ENCODE data around the gene SHTN1.

The SHTN1 gene

DNA sequence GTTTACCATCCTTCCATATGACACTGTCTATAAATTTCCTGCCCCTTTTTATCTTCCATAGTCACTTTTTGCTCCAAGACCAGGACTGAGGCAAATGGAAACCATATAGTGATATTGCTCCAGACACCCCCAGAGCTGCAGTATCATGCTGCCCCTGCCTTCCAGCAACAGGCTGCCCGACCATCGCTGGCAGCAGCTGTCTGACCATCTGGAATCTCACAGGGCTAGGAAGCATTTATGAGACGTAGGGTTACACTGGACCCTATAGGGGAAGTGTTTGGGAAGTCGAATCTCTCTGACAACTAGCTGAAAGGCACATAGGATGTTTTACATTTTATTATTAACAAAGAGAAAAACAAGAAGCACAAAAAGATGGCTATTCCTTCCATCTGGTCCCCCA, 136.3 kb downstream of the SHTN1 start:
- no peak for DNase-seq (ENCODE audit: low spot score)

DNA sequence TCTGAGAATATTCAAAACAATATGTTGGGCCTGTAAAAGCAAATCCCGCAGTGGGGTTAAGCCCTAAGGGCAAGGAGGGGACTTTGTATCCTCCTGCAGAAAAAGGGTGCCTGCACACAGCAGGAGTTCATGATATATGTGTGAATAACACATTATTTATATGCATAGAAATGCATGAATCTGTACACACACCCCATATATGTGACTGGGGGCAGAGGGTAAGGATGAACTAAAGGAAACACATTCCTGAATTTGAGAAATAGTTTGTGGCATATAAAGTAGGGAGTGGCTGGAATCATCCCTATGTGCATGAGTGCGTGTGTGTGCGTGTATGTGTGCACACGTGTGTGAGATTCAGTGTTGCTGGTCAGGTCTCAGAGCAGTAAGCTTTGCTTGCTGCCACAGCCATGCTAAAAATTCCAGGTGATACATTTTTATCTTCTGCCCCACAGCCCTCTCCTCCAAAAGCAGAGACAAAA, 136.8 kb downstream of the SHTN1 start:
- DNase-seq (ENCODE audit: low spot score), result no peak

DNA sequence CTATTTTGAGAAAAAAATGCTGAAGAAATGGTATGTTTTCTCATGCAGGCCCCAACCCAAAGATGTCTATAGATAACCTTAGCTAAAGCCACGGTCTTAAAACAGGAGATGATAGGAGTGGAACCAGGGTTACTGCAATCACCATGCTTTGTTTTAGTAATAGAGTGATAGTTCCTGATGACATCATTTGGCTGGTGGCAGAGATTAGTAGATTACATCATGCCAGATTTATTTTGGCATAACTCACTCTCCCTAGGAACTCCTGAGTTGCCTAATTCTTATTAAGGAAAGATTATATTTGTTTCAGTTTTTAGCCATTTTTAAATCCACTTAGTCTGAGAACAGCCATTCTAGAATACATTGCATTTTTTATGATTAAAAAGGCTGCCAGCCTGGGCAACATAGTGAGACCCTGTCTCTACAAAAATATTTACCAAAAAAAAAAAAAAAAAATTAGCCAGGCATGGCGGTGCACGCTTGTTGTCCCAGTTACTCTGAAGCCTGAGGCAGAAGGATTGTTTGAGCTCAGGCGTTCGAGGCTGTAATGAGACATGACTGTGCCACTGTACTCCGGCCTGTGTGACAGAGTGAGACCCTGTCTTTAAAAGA, 137.9 kb downstream of the SHTN1 start:
- no peak for DNase-seq (ENCODE audit: low spot score)

DNA sequence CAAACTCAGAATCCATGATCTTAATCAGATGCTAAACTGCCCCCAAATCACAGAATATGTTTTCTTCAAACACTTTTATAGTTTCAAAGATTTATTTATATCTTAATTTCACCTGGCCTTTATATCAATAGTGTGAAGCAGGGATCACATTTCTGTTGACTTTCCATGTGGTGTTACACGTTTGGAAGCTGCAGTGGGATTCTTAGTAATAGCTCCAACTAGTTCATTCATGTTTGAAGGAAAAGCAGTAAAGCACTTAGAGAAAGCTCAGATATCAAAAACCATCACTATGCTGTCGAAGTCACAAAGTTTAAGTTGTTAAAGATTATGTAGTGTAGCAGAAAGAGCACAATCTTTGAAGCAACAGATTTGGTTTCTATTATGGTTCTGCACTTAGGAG, 138.9 kb downstream of the SHTN1 start:
- DNase-seq (ENCODE audit: low spot score), result no peak

DNA sequence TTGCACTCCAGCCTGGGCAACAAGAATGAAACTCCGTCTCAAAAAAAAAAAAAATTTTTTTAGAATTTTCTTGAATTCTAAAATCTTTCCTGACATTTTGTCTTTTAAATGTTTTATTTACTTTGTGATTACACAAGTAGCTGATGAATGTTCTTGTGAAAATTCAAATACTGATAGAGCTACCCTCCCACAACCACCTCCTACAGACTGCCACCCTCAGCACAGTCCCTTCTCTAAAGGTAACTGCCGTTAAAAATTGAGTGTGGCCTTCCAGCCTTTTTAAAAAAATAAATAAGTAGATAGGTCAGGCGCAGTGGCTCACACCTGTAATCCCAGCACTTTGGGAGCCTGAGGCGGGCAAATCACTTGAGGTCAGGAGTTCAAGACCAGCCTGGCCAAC, 140.6 kb downstream of the SHTN1 start:
- DNase-seq (ENCODE audit: low spot score), result no peak

DNA sequence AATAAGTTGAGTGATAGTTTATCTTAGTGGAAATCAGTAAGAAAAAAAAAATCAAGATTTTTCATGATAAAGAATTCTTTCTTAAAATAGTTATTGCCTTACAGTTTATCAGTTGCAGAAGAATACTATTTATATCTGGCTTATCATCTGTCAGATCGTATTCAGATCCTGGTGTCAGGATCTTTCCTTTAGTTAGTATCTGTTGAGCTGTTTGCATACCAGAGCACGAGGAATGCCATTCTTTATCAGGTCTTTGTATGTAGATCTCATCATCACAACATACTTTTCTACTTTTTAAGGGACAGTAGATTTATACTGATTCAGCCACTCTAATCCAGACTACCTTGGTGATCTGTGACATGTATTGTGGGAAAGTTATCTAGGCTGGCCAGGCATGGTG, 143.2 kb downstream of the SHTN1 start:
- no peak for DNase-seq (ENCODE audit: low spot score)

DNA sequence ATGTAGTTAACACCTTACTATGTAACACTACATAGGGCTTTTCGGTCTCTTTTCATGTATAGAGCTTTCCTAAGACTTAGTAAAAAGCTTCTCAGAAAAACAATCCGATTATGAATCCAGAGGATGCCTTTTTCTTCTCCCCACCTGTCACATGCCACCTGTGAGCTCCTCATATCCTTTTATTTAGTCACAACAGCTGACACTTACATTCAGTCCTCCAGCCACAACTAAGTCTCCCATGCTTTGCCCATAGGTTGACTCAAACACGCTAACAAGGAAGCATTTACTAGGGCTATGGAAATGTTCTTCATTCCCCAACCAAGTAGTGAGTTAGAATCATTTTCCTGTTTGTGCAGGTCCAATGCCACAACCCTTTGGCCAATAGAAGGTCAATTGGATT, 147.8 kb downstream of the SHTN1 start:
- DNase-seq (ENCODE audit: low spot score), result no peak

DNA sequence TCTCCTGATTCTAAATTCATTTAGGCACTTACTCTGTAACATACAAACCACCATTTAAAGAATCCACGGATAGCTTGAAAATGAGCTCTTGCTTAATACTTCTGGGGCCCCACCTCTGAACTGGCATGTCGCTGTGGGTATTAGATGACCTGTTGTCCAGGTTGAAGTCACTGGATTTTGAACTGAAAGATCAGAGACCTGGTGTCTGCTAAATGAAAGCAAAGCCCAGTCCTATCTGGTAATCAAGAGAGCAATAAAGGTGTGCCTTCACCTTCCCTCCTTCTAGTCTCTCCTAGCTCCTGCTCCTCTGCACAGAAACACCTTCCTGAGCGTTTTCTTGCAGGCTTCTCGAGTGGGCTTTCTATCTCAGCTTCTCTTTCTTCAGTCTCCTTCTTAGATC, 151.3 kb downstream of the SHTN1 start:
- DNase-seq (ENCODE audit: low spot score), result no peak

DNA sequence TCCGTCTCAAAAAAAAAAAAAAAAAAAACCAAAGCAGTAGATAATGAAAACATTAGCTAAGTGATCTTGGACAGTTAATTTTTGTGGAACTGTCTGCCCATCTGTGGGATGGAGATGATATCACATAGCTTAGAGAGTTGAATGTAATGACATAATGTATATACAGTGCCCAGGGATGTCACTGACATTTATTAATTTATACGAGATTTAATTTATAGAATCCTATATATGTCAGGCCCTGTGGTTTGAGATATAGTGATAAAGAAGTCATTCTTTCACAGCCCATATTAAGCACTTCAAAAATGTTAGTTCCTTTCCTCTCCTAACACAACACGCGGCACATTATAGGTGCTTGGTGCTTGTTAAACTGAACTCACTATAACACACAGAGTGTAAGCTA, 151.7 kb downstream of the SHTN1 start:
- DNase-seq (ENCODE audit: low spot score), result no peak

DNA sequence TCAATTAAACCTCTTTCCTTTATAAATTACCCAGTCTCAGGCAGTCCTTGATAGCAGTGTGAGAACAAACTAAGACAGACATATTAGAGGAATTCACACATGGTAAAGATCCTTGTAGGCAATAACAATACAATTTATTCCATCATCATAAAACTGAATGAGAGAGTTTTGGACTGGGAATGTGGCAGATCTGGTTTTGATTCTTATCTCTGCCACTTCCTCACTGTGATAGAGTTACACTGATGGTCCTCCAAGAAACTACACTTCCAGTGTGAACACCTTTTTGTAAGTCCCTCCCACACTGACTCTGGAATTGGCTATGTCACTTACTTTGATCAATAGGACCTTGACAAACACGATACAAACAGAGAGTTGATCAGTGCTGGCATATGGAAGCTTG, 152.7 kb downstream of the SHTN1 start:
- DNase-seq (ENCODE audit: low spot score), result no peak

DNA sequence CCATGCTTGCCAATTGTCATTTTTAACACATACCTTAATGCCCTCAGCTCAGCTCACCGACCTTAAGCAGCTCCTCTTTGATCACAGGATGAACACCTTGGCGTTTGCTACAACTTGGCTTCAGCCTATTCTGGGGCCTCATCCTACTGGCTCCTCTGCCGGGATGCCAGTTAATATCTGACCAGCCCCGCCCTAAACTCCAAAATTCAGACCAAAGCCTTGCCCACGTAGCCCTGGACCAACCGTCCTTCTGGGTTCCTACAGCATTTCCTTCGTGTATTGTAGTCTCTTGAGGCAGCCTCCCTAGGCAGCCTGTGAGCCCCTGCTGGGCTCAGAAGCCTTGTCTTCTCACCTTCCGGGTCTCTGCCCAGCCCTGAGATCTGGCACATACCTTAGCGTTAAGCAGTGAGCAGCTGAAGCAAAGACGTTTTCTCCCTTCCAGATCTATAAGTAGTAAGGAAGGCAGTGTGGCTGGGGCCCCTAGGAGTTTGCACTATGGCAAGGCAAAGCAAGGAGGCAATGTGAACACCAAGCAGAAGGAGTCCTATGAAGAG, 154.9 kb downstream of the SHTN1 start:
- DNase-seq (ENCODE audit: low spot score), result no peak

DNA sequence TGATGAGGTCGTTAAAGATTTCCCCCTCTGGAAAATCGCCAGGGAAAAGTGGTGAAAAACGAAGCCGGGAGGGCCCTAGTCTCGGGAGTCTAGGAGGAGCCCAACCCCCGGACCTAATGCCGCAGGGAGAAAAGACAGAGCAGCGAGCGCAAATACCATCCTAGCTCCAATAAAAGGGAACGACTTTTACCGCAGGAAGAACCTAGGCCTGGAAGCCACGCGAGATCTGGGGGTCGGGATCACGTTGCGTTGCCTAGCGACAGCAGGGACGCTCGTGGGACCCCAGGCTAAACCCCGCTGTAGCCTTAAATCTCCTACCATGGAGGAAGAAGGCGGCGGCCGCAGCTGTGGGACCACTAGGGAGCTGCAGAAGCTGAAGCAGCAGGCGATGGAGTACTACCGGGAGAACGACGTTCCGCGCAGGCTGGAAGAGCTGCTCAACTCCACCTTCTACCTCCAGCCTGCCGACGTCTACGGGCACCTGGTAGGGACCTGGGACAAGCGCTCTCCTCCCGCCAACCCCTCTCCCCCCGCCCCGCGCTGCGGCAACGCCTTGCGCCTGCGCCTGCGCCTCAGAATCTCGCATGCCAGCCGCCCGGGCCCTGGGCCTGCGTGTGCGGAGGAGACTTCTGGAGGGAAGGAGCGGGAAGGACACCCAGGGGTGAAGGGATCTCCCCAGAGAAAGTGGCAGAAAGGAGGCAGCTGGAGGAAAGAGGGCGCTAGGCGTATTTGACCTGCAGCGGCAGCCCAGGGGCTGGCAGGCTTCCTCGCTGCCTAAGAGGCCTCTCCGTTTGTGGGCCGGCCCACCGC, 155.5 kb downstream of the SHTN1 start, which contains the start of gene ENO4:
TSS of gene ENO4 (plus strand) at position 252 of the 810 bp plus-strand sequence. CDS start at position 320, 68 bp downstream.
- peak; percentile 65 for DNase-seq (ENCODE audit: low spot score)

DNA sequence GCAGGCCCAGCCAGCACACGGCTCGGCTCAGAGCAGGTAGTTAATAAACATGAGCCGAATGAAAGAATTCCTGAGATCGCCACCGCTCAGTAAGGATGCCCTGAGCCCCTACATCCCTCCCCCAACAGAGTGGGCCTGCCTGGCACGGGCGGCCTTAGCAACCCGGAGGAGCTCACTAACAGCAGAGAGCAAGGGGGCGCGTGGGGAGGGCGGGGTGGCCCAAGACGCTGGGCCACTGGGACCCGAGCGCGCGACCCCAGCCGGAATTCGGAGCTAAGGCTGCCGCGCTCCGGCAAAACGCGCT, 156.1 kb downstream of the SHTN1 start:
- DNase-seq (ENCODE audit: low spot score), result peak; percentile 37

DNA sequence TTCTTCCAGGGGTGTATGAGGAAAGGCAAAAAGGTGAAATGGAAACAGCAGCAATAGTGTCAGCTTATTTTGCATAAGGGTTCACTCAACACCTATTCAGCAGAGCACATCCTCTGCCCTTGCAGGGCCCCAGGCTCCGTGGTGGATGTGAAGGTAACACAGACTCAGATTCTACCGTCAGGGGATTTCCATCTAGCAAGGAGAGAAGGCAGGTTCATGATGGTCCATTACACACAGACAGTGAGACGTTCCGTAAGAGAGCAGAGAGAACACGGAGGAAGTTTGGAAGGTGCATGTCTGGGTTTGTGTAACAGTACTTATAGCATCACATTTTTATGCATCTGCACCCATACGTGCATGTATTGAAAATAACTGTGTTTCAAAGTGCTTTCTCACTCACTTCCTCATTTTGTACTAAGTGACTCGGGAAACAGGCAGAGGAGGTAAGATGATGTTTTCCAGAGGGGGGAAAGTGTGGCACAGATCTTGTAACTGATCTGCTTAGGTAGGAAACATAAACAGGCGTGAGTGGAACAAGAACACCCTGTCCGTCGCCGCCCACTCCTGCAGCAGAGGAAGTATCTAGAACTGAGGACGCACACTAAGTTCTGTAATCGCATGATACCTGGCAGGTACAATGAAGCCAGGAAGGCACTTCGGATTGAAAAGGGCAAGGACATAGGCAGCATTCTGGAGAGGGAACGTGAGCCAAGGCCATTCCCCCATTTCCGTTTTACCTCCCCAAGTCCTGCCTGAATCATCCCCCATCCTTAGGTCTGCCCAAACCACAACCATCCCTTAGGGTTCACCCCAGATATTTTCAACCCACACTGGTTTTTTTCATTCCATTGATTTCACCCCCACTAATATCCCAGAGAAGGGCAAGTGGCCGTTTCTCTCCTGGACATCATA, 156.7 kb downstream of the SHTN1 start:
- DNase-seq (ENCODE audit: low spot score), result no peak

DNA sequence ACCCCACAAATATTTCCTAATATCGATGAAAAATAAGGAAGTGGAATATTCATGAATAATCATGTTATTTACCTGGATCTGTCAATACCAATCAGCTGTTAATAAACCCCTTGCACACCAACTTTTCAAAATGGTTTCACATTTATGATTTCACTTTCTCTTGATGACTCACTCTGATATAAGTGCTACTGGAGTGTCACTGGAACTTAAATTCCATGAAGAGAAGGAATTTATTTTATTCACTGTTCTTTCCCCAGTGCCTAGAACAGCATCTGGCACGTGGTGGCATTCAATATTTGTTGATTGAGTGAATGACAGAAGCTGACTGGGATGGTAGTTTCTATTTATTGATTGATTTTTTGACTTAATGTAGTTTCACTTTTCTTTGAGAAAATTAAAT, 159.2 kb downstream of the SHTN1 start:
- no peak for DNase-seq (ENCODE audit: low spot score)

DNA sequence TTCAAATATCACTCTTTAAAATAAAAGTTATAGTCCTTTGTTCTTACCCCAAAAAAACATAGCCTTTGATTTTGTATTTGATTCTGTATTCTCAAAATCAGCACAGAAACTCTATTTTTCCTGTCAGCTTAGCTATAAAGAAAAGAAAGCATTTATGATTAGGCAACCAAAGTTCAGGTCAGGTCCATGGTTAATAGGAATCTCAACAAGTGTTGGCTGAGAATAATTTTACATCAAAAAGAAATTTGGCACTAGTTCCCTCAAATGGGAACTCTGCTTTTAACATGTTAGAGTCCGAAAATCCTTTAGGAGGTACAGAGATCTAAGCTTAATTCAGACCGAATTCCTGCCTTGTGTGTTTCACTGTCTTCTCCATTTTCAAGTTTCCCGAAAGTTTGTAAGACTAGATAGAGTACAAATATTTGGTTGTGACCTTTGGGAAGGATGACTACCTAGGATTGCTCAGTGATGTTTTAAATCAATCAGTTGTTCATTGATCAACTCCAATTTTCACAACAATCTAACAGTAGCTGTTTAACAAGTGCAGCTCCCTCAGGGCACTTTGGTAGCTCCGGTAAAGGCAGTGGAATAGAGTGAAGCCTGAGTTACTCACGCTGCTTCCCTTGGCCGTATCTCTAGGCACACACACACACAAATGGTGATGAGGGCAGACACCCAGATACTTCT, 164.5 kb downstream of the SHTN1 start:
- DNase-seq (ENCODE audit: low spot score), result no peak

DNA sequence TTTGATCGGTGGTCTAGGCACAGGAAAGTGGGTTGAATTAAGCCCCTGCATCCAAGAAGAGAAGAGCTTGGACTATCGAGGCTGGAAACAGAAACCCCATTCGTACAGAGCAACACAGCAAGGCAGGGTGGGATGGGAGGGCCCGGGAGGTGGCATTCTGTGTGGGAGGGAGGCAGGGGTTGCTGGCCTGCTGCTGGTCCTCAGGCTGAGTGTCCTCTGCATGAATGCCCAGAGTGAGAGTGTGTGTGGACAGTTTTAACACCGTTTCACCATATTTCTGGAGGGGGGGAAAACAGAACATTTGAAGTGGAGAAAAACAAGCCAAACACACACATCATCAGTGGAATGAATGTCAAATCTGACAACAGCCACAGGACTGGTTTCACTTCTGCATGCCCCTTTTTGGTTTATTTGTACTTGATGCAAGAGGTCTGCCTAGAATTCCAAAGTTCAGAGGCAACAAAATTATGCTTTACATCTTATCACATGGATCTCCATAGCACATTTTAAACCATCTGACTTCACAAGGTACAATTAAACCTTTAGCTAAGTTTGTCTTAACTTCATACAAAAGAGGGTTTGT, 166.8 kb downstream of the SHTN1 start:
- DNase-seq (ENCODE audit: low spot score), result no peak

DNA sequence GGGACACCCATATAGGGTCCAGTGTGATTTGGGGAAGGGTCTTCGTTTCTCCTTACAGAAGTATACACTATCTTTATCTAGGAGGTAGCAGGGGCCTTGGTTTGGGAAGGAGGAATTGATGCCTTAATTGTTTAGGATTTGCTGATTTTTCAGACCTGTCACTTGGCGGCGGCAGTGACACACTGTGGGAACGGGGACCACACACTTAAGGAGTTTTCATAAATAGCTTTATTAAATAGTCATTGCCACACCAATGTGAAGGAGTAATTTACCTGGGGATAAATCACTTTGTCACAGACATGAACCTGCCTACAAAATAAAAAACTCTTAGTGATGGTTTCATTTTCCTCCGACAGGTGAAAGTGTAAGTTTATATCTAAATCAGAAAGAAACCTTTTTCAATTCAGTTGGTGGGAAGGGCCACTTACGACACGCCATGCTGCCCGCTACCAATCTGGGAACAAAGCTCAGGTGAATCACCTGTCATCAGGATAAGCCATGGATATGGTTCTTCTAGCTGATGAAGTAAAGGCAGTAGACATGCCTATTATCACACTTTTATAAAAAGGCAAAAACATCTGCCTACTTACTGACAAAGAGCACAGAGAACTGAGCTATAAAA, 168.0 kb downstream of the SHTN1 start:
- DNase-seq (ENCODE audit: low spot score), result peak; percentile 48

DNA sequence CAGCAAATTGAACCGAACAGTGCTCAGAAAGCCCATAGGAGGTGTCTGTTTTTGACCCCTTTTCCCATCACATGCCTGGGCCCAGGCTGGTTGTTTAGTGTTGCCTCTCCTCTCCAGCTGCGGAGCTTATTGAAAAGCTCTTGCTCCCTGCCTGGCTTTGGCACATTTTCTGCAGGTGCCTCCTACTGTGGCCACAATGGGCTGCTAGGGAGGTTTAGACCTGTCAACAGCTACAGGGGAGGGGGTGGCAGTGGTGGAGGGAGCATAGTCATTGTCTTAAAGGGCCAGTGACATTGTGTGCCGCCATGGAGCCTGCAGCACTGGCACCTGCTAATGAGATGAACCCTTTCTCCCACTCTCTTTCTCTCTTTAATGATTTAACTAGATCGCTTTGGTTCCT, 168.9 kb downstream of the SHTN1 start:
- no peak for DNase-seq (ENCODE audit: low spot score)

DNA sequence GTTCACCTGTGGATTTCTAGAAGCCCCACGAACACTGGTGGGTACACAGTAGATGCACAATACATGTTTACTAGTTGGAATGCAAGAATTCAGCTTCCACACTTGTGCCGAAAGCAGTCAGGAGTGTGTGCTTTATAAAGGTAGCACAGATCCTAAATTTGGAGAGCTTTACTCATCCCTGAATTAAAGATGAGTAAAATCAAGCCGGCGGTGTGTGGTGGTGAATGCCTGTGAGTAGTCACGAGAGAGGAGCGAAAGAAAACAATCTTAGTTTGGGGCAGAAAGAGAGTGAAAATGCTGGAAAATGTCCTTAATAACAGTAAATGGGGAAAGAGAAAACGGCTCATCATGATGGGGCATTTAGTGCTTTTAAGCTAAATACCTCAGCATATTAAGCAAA, 169.3 kb downstream of the SHTN1 start:
- DNase-seq (ENCODE audit: low spot score), result no peak
